SK-N-SH (cell line): ENCODE results near the gene CD81. TPM values are rescaled to one million over a fixed set of nuclear protein-coding genes. Genes with fewer than 3 reads are reported as not detected.

ENCODE experiments used
- CTCF ChIA-PET: fragments of 300-600, 350-600 bp; formaldehyde crosslinking; extraction: SDS; loops from one replicate; lab custom pipeline; 2021; lab: Yijun Ruan, JAX
- POLR2A ChIA-PET: fragments of 350-600 bp; sonication (Branson Sonifier 250); formaldehyde crosslinking; extraction: SDS; loops from one replicate; lab custom pipeline; 2020; ENCODE audit warnings: antibody characterized with exemption, inconsistent platforms; lab: Yijun Ruan, JAX
- DNase-seq: peaks from one replicate; pipeline ENCODE4 v3.0.0; 2012
- H2AFZ ChIP-seq: fragments of 200-600 bp; sonication (generic); 2 replicates; pipeline ENCODE4 v1.8.1; 2016; ENCODE audit warnings: antibody characterized with exemption, mild to moderate bottlenecking, low read depth
- H3F3A ChIP-seq: fragments of 200-600 bp; sonication (generic); replicated peaks from 2 replicates; pipeline ENCODE3; 2016; ENCODE audit warnings: antibody characterized with exemption, mild to moderate bottlenecking; ENCODE audit not compliant: insufficient read depth
- H3K27ac ChIP-seq, 2 experiments: fragments of 200-500 bp in 1 of 2; fragments of 200-600 bp in 1 of 2; sonication (Bioruptor generic) in 1 of 2; sonication (generic), shearing (Covaris generic) in 1 of 2; 2 replicates each; pipeline versions ENCODE4 v1.5.1 to v1.6.1; 2014 to 2016; ENCODE audit warnings: low read depth in 2 of 2, inconsistent platforms in 1 of 2, low read length in 1 of 2, mild to moderate bottlenecking in 1 of 2, mixed read lengths in 1 of 2
- H3K27me3 ChIP-seq: fragments of 200-600 bp; sonication (generic), shearing (Covaris generic); 2 replicates; pipeline ENCODE4 v1.6.1; 2016; ENCODE audit warnings: mixed run types; ENCODE audit not compliant: insufficient read depth
- H3K36me3 ChIP-seq, 2 experiments: fragments of 200-500 bp in 1 of 2; fragments of 200-600 bp in 1 of 2; sonication (Bioruptor generic) in 1 of 2; sonication (generic) in 1 of 2; replicated peaks in 1 of 2; 2 replicates each; pipeline versions ENCODE3 to v1.5.1; 2014 to 2016; ENCODE audit warnings: low read length in 1 of 2, mild to moderate bottlenecking in 1 of 2; ENCODE audit not compliant: insufficient read depth in 2 of 2, control insufficient read depth in 1 of 2
- H3K4me1 ChIP-seq, 2 experiments: fragments of 200-500 bp in 1 of 2; fragments of 200-600 bp in 1 of 2; sonication (Bioruptor generic) in 1 of 2; sonication (generic), shearing (Covaris generic) in 1 of 2; 2 replicates each; pipeline versions ENCODE4 v1.5.1 to v1.6.1; 2014 to 2016; ENCODE audit warnings: low read depth in 1 of 2, low read length in 1 of 2, mixed run types in 1 of 2; ENCODE audit not compliant: insufficient read depth in 2 of 2, control insufficient read depth in 1 of 2
- H3K4me2 ChIP-seq: fragments of 200-600 bp; sonication (generic), shearing (Covaris generic); 2 replicates; pipeline ENCODE4 v1.6.1; 2017; ENCODE audit warnings: mixed run types
- H3K4me3 ChIP-seq, 2 experiments: fragments of 200-500 bp in 1 of 2; fragments of 200-600 bp in 1 of 2; sonication (Bioruptor generic) in 1 of 2; sonication (generic), shearing (Covaris generic) in 1 of 2; 2 replicates each; pipeline versions ENCODE4 v1.5.1 to v1.8.1; 2014 to 2016; ENCODE audit warnings: low read depth in 2 of 2, inconsistent platforms in 1 of 2, low read length in 1 of 2, mild to moderate bottlenecking in 1 of 2, mixed read lengths in 1 of 2, moderate library complexity in 1 of 2
- H3K79me2 ChIP-seq: fragments of 200-600 bp; sonication (generic); 2 replicates; pipeline ENCODE4 v1.8.1; 2017; ENCODE audit warnings: mild to moderate bottlenecking; ENCODE audit not compliant: insufficient read depth
- H3K9ac ChIP-seq: fragments of 200-600 bp; sonication (generic); 2 replicates; pipeline ENCODE4 v1.6.1; 2017; ENCODE audit warnings: mixed run types
- H3K9me2 ChIP-seq: fragments of 200-600 bp; sonication (generic); 2 replicates; pipeline ENCODE4 v1.6.1; 2017; ENCODE audit warnings: mixed run types
- H3K9me3 ChIP-seq: fragments of 200-600 bp; sonication (generic); 2 replicates; pipeline ENCODE4 v1.6.1; 2017; ENCODE audit warnings: mixed run types, mild to moderate bottlenecking, moderate library complexity
- H4K20me1 ChIP-seq: fragments of 200-600 bp; sonication (generic); 2 replicates; pipeline ENCODE4 v1.6.1; 2017; ENCODE audit warnings: mild to moderate bottlenecking, mixed run types; ENCODE audit not compliant: insufficient read depth
- FOSL2 ChIP-seq: IDR thresholded peaks from 2 replicates; pipeline ENCODE4 v1.4.0; 2012; ENCODE audit warnings: low read depth, mild to moderate bottlenecking, moderate library complexity, borderline replicate concordance
- FOXJ3 ChIP-seq: sonication (generic); formaldehyde crosslinking; IDR thresholded peaks from 2 replicates; pipeline ENCODE4 v1.5.1; 2020; ENCODE audit warnings: mild to moderate bottlenecking, missing genetic modification reagents
- FOXM1 ChIP-seq: IDR thresholded peaks from 2 replicates; pipeline ENCODE4 v1.4.0; 2012; ENCODE audit warnings: low read depth, mild to moderate bottlenecking
- GABPA ChIP-seq: IDR thresholded peaks from 2 replicates; pipeline ENCODE4 v1.4.0; 2012; ENCODE audit warnings: low read depth, mild to moderate bottlenecking
- GATA2 ChIP-seq: sonication (generic); formaldehyde crosslinking; IDR thresholded peaks from 2 replicates; pipeline ENCODE4 v1.5.0; 2020; ENCODE audit warnings: mild to moderate bottlenecking, missing genetic modification reagents
- NFIC ChIP-seq: IDR thresholded peaks from 2 replicates; pipeline ENCODE4 v1.4.0; 2012; ENCODE audit warnings: borderline replicate concordance
- RAD21 ChIP-seq: IDR thresholded peaks from 2 replicates; pipeline ENCODE4 v1.6.1; 2012; ENCODE audit warnings: mild to moderate bottlenecking, low read length
- RCOR1 ChIP-seq: fragments of 150-350 bp; IDR thresholded peaks from 2 replicates; pipeline ENCODE4 v1.6.1; 2017; ENCODE audit warnings: antibody characterized with exemption, low read length
- RFX5 ChIP-seq: IDR thresholded peaks from 2 replicates; pipeline ENCODE4 v1.6.1; 2012; ENCODE audit warnings: mild to moderate bottlenecking, improper control_type of control experiment, low read length
- SIN3A ChIP-seq: IDR thresholded peaks from 2 replicates; pipeline ENCODE4 v1.6.1; 2012; ENCODE audit warnings: low read depth, mild to moderate bottlenecking, low read length, moderate library complexity, borderline replicate concordance
- TCF12 ChIP-seq: IDR thresholded peaks from 2 replicates; pipeline ENCODE4 v1.4.0; 2012
- TEAD4 ChIP-seq: IDR thresholded peaks from 2 replicates; pipeline ENCODE4 v1.4.0; 2012; ENCODE audit warnings: mild to moderate bottlenecking, borderline replicate concordance; ENCODE audit not compliant: insufficient read depth
- YY1 ChIP-seq: IDR thresholded peaks from 2 replicates; pipeline ENCODE4 v1.4.0; 2012; ENCODE audit warnings: low read depth, mild to moderate bottlenecking
- WGBS: methylation state at CpG from one replicate; pipeline ENCODE4 v1.1.6; 2017; ENCODE audit warnings: low lambda C conversion rate; 5-methylcytosine and 5-hydroxymethylcytosine counted together
- polyA plus RNA-seq, 3 experiments: library from polyadenylated mRNA; depleted of rRNA; stranded (reverse); fragments of >200 nt; gene quantifications; 2 replicates each; pipeline ENCODE4 v1.2.3, GENCODE V29; 2012
- TF ChIP-seq, protein P1 (sequence below): fragments of 200-600 bp; sonication (generic); IDR thresholded peaks from 2 replicates; pipeline ENCODE4 v1.6.1; 2017; ENCODE audit warnings: antibody characterized with exemption, mild to moderate bottlenecking, moderate library complexity
- TF ChIP-seq, protein P2 (sequence below): IDR thresholded peaks from 2 replicates; pipeline ENCODE4 v1.4.0; 2012; ENCODE audit warnings: low read depth
- TF ChIP-seq, protein P3 (sequence below): IDR thresholded peaks from 2 replicates; pipeline ENCODE4 v1.6.1; 2012; ENCODE audit warnings: mild to moderate bottlenecking, low read depth, low read length, moderate library complexity
- TF ChIP-seq, protein P4 (sequence below): IDR thresholded peaks from 2 replicates; pipeline ENCODE4; 2012

CD81 gene
- polyA plus RNA-seq, 1 of the 3 experiments (the other 2 are of a cell fraction) = 517 TPM

DNA sequence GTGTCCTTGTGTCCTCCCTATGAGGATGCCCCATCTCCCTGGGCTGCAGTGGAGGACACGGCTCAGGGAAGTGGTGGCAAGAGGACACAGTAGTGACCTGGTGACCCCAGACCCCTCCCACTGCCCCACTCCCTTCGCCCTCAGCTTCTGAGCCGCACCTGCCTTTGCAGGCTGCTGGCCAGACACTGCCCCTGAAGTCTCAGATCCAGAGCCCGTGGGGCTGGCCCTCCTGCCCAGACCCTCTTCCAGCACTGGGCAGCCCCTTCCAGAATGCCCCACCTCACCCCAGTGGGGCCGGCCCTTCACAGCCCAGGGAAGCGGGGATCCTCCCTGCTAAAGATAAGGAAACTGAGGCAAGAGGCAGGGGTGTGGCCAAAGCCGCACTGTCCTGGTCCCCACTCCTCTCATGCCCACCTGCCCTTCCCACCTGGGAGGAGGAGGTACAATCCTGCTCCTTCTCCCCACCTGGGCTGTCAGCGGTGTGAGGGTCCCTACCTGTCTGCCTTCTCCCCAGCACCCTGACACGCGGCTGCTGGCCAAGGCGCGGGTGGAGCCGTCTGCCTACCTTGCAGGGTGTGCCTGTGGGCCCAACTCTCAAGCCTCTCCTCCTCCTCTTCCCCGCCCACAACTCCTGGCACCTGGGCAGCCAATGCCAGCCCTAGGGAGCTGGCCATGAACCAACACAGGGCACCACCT, 49.9 kb downstream of the CD81 start:
- no peaks in the 10 kb centered on the region for H3K27me3 ChIP-seq
- TF ChIP-seq RFX5 (no peak), TEAD4 (no peak), FOXJ3 (no peak), FOSL2 (no peak), RAD21 (no peak), FOXM1 (no peak), GABPA (no peak)
- TF ChIP-seq, all 33 proteins: peak for 0
- Histone ChIP-seq H4K20me1 (no peaks in the 10 kb centered on the region), H2AFZ (no peak overlapping the region), H3K4me1 (no peaks in the 10 kb centered on the region), H3K9me3 (no peaks in the 10 kb centered on the region), H3K79me2 (no peaks in the 10 kb centered on the region), H3K9me2 (no peaks in the 10 kb centered on the region), H3K4me2 (no peak overlapping the region), H3K4me3 (no peak overlapping the region), H3K36me3 (no peaks in the 10 kb centered on the region), H3F3A (no peaks in the 10 kb centered on the region), H3K27ac (no peak overlapping the region), H3K9ac (no peak overlapping the region)
- DNase-seq = no peak
- CTCF ChIA-PET = interaction anchor here (0.7 to 11.8 kb wide), 17 partner anchors 8 to 496 kb away, joined by 3 to 461 read pairs (median 4); partner anchors contain the start of genes C11orf21, CDKN1C, TSPAN32 and TSSC4
- POLR2A ChIA-PET = interaction anchor here (0.9 kb wide), 1 partner anchor 105 kb away, joined by 4 read pairs; no protein-coding TSS in a partner anchor
- 58% methylated on average over 9 of the region's 14 CpGs for WGBS

DNA sequence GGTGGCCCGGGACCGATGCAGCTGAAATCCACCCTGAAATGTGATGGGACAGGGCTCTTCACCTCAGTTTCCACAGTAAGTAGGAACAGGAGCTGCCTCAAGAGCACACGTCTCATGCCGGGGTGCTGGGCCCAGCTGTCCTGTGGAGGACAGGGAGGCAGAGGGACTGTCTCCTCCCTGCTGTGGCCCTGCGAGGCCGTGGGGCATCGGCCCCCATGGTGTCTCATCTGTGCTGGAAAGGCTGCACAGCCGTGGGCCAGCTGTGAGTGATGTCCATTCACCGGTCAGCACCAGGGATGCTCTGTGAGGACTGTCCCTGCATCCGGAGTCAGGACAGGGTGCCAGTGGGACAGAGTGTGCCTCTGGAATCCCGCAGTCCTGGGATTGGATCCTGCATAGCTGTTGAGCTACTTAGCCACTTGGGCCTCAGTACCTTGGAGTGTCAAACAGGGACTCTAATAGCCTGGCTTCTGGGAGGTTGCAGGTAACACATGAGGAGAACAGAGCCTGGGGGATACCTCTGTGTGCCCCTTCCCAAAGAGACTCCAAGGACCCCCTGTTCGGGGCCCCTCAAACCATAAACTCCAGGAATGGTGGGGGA, 50.7 kb downstream of the CD81 start:
- H3K27ac ChIP-seq = no peak overlapping the region
- H3K9me3 ChIP-seq = no peaks in the 10 kb centered on the region
- H3K4me3 ChIP-seq = no peak overlapping the region; a peak in 1 of 4 replicates
- no peak for DNase-seq
- H3K9ac ChIP-seq = no peak overlapping the region
- no peak for TF ChIP-seq SIN3A
- TF ChIP-seq, protein P1, sequence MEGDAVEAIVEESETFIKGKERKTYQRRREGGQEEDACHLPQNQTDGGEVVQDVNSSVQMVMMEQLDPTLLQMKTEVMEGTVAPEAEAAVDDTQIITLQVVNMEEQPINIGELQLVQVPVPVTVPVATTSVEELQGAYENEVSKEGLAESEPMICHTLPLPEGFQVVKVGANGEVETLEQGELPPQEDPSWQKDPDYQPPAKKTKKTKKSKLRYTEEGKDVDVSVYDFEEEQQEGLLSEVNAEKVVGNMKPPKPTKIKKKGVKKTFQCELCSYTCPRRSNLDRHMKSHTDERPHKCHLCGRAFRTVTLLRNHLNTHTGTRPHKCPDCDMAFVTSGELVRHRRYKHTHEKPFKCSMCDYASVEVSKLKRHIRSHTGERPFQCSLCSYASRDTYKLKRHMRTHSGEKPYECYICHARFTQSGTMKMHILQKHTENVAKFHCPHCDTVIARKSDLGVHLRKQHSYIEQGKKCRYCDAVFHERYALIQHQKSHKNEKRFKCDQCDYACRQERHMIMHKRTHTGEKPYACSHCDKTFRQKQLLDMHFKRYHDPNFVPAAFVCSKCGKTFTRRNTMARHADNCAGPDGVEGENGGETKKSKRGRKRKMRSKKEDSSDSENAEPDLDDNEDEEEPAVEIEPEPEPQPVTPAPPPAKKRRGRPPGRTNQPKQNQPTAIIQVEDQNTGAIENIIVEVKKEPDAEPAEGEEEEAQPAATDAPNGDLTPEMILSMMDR = no peak
- TF ChIP-seq FOXJ3 = no peak
- TF ChIP-seq, protein P2, sequence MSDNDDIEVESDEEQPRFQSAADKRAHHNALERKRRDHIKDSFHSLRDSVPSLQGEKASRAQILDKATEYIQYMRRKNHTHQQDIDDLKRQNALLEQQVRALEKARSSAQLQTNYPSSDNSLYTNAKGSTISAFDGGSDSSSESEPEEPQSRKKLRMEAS = no peak
- no peak for TF ChIP-seq FOXM1
- TF ChIP-seq, protein P3, sequence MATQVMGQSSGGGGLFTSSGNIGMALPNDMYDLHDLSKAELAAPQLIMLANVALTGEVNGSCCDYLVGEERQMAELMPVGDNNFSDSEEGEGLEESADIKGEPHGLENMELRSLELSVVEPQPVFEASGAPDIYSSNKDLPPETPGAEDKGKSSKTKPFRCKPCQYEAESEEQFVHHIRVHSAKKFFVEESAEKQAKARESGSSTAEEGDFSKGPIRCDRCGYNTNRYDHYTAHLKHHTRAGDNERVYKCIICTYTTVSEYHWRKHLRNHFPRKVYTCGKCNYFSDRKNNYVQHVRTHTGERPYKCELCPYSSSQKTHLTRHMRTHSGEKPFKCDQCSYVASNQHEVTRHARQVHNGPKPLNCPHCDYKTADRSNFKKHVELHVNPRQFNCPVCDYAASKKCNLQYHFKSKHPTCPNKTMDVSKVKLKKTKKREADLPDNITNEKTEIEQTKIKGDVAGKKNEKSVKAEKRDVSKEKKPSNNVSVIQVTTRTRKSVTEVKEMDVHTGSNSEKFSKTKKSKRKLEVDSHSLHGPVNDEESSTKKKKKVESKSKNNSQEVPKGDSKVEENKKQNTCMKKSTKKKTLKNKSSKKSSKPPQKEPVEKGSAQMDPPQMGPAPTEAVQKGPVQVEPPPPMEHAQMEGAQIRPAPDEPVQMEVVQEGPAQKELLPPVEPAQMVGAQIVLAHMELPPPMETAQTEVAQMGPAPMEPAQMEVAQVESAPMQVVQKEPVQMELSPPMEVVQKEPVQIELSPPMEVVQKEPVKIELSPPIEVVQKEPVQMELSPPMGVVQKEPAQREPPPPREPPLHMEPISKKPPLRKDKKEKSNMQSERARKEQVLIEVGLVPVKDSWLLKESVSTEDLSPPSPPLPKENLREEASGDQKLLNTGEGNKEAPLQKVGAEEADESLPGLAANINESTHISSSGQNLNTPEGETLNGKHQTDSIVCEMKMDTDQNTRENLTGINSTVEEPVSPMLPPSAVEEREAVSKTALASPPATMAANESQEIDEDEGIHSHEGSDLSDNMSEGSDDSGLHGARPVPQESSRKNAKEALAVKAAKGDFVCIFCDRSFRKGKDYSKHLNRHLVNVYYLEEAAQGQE = no peak
- no peak for TF ChIP-seq GATA2 (CRISPR knock-in tag)
- TF ChIP-seq RAD21 = no peak
- no peak for TF ChIP-seq NFIC
- TF ChIP-seq, protein P4, sequence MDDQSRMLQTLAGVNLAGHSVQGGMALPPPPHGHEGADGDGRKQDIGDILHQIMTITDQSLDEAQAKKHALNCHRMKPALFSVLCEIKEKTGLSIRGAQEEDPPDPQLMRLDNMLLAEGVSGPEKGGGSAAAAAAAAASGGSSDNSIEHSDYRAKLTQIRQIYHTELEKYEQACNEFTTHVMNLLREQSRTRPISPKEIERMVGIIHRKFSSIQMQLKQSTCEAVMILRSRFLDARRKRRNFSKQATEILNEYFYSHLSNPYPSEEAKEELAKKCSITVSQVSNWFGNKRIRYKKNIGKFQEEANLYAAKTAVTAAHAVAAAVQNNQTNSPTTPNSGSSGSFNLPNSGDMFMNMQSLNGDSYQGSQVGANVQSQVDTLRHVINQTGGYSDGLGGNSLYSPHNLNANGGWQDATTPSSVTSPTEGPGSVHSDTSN = no peak
- TF ChIP-seq YY1 = no peak
- no peak for TF ChIP-seq TCF12
- no peak for TF ChIP-seq RCOR1
- no peak for TF ChIP-seq TEAD4
- TF ChIP-seq, all 33 proteins: peak for 0
- Histone ChIP-seq H3K79me2 (no peaks in the 10 kb centered on the region), H3K9me2 (no peaks in the 10 kb centered on the region), H3K4me2 (no peak overlapping the region), H2AFZ (no peak overlapping the region), H3K27me3 (no peaks in the 10 kb centered on the region), H3K4me1 (no peaks in the 10 kb centered on the region), H3F3A (no peaks in the 10 kb centered on the region), H3K36me3 (no peaks in the 10 kb centered on the region), H4K20me1 (no peaks in the 10 kb centered on the region)
- CTCF ChIA-PET = interaction anchor here (0.6 to 11.8 kb wide), 22 partner anchors 9 to 496 kb away, joined by 3 to 461 read pairs (median 4); partner anchors contain the start of genes C11orf21, CDKN1C, TSPAN32 and TSSC4
- WGBS = 19% methylated on average over 7 of the region's 12 CpGs
- POLR2A ChIA-PET = interaction anchor here (0.9 kb wide), 1 partner anchor 104 kb away, joined by 4 read pairs; no protein-coding TSS in a partner anchor
